GM20000 (cell line): ENCODE results near the gene ARHGEF6.
A peak's percentile ranks its signal among the peaks of the same experiment; 100 is the strongest.

Experiments used
- DNase-seq: peaks from one replicate; pipeline ENCODE4 v3.0.0; 2012; ENCODE audit warnings: low spot score
- TF ChIP-seq, protein P1 (sequence below): IDR thresholded peaks from 2 replicates; pipeline ENCODE4 v1.5.1; 2012; ENCODE audit warnings: mild to moderate bottlenecking, control low read depth; ENCODE audit errors: extremely low read depth, missing control alignments

The ARHGEF6 gene

DNA sequence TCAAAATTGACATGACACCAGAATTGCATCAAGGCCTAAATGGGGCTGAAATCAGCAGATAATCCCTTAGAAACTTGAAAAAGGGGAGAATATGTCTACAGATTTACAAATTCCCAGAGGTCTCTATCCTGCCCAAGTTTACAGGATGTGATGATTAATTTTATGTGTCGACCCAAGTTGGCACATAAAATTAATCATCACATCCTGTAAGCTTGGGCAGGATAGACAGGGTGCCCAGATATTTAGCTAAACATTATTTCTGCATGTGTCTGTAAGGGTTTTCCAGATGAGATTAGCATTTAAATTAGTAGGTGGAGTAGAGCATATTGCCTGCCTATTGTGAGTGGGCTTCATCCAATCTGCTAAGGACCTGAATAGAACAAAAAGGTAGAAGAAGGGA is 52.3 kb downstream of the ARHGEF6 start:
- no peak for DNase-seq
- TF ChIP-seq, protein P1, sequence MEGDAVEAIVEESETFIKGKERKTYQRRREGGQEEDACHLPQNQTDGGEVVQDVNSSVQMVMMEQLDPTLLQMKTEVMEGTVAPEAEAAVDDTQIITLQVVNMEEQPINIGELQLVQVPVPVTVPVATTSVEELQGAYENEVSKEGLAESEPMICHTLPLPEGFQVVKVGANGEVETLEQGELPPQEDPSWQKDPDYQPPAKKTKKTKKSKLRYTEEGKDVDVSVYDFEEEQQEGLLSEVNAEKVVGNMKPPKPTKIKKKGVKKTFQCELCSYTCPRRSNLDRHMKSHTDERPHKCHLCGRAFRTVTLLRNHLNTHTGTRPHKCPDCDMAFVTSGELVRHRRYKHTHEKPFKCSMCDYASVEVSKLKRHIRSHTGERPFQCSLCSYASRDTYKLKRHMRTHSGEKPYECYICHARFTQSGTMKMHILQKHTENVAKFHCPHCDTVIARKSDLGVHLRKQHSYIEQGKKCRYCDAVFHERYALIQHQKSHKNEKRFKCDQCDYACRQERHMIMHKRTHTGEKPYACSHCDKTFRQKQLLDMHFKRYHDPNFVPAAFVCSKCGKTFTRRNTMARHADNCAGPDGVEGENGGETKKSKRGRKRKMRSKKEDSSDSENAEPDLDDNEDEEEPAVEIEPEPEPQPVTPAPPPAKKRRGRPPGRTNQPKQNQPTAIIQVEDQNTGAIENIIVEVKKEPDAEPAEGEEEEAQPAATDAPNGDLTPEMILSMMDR = no peak

- DNase-seq = no peak
- TF ChIP-seq, protein P1 = no peak
Observed at GRCh38 chrX:136725441-136726104, 55.2 kb downstream of the ARHGEF6 start.

DNA sequence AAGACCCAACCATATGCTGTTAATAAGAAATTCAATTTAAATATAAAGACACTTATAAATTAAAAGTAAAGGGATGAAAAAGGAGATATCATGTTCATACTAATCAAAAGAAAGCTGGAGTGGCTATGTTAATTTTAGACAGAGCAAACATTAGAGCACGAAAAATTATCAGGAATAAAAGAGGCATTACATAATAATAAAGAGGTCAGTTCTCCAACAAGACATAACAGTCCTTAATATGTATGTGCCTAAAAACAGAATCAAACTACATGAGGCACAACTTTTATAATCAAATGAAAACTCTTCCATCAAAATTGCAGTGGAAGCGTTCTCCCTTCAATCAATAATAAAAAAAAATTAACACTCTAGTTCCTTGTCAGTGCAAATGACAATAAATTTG is 62.6 kb downstream of the ARHGEF6 start:
- TF ChIP-seq, protein P1 = no peak
- no peak for DNase-seq

GRCh38 chrX:136714626-136715599 is 65.8 kb downstream of the ARHGEF6 start:
- TF ChIP-seq, protein P1 = no peak

GRCh38 chrX:136712650-136713310 is 68.0 kb downstream of the ARHGEF6 start:
- TF ChIP-seq, protein P1 = no peak
- no peak for DNase-seq

More at GRCh38 chrX:136714626-136715599, 65.8 kb downstream of the ARHGEF6 start:
- DNase-seq = peak; percentile 7

DNA sequence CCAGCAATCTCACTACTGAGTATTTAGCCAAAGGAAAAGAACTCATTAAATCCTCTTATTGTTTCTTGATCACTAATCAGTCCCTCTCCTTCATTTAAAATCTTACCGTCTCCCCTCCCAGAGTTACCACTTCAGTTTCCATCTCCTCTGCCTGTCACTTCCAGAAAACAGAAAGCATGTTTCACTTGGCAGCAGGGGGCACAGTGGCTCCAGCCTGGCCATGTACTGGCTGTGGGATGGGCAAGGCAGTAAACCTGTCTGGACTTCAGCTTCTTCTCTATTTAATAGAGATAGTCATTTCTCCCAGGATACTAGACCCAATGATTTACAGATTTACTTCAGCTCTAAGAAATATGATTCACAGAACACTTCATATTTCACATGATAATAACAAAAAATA is 69.6 kb downstream of the ARHGEF6 start:
- TF ChIP-seq, protein P1 = no peak
- peak; percentile 4 for DNase-seq

- TF ChIP-seq, protein P1 = no peak
- no peak for DNase-seq
Observed at GRCh38 chrX:136710325-136710951, 70.3 kb downstream of the ARHGEF6 start.
